UCSD-AML1 (cell line): ENCODE measurements around the gene PLCB1.

Source experiments
- DNase-seq: peaks from one replicate; lab custom pipeline; 2025; ENCODE audit not compliant: unreplicated experiment; lab: John Stamatoyannopoulos, UW

The PLCB1 gene

GRCh38 chr20:8292793-8293192, 160.7 kb downstream of the PLCB1 start:
- no peak for DNase-seq

- no peak for DNase-seq
Measured at GRCh38 chr20:8293750-8294149, 161.7 kb downstream of the PLCB1 start.

GRCh38 chr20:8296536-8296935, 164.5 kb downstream of the PLCB1 start:
- DNase-seq: no peak

GRCh38 chr20:8298426-8299043, 166.5 kb downstream of the PLCB1 start:
- no peak for DNase-seq

- no peak for DNase-seq
Measured at GRCh38 chr20:8299921-8300320, 167.9 kb downstream of the PLCB1 start.

GRCh38 chr20:8301655-8302054, 169.6 kb downstream of the PLCB1 start:
- no peak for DNase-seq

- DNase-seq: no peak
Measured at GRCh38 chr20:8303651-8304050, 171.6 kb downstream of the PLCB1 start.

GRCh38 chr20:8304124-8304816, 172.2 kb downstream of the PLCB1 start:
- DNase-seq: no peak

- DNase-seq: peak; percentile 20
Measured at GRCh38 chr20:8305449-8305978, 173.4 kb downstream of the PLCB1 start.

- no peak for DNase-seq
Measured at GRCh38 chr20:8306937-8307336, 174.9 kb downstream of the PLCB1 start.

GRCh38 chr20:8309634-8310033, 177.6 kb downstream of the PLCB1 start:
- no peak for DNase-seq

- no peak for DNase-seq
Measured at GRCh38 chr20:8310618-8311017, 178.6 kb downstream of the PLCB1 start.

GRCh38 chr20:8313073-8313472, 181.0 kb downstream of the PLCB1 start:
- no peak for DNase-seq

- DNase-seq: no peak
Measured at GRCh38 chr20:8315639-8316573, 183.8 kb downstream of the PLCB1 start.

GRCh38 chr20:8317448-8317847, 185.4 kb downstream of the PLCB1 start:
- no peak for DNase-seq

- no peak for DNase-seq
Measured at GRCh38 chr20:8318965-8319625, 187.0 kb downstream of the PLCB1 start.

GRCh38 chr20:8320306-8320705, 188.2 kb downstream of the PLCB1 start:
- DNase-seq: peak; percentile 14

- no peak for DNase-seq
Measured at GRCh38 chr20:8321001-8321400, 188.9 kb downstream of the PLCB1 start.

GRCh38 chr20:8322662-8323217, 190.7 kb downstream of the PLCB1 start:
- DNase-seq: no peak

- DNase-seq: no peak
Measured at GRCh38 chr20:8326191-8326590, 194.1 kb downstream of the PLCB1 start.

- DNase-seq: no peak
Measured at GRCh38 chr20:8326899-8327298, 194.8 kb downstream of the PLCB1 start.
